ENCODE results near the gene PTPN18. TPM values are rescaled to one million over a fixed set of nuclear protein-coding genes. Genes with fewer than 3 reads are reported as not detected.

Gene PTPN18
- total RNA-seq, 1 experiment from 2014 or later = 15.7 TPM

- ChIA-PET CTCF (interaction anchor here (1.5 to 2.6 kb wide), 2 partner anchors 9 to 14 kb away, joined by 3 to 13 read pairs; no protein-coding TSS in a partner anchor), POLR2A (no interaction called here)
- TF ChIP-seq ATF3 (CRISPR knock-in tag; conservative IDR thresholded peaks at IDR 0.05) (no peak), FOXK1 (CRISPR knock-in tag; IDR thresholded peaks at IDR 0.05) (no peak), RELA (CRISPR knock-in tag; IDR thresholded peaks at IDR 0.05; ENCODE audit: borderline replicate concordance) (no peak), SOX15 (CRISPR knock-in tag; IDR thresholded peaks at IDR 0.05) (no peak), ZNF317 (CRISPR knock-in tag; IDR thresholded peaks at IDR 0.05; ENCODE audit: borderline replicate concordance, low read depth) (no peak), JAZF1 (CRISPR knock-in tag; IDR thresholded peaks at IDR 0.05) (no peak), NFYB (CRISPR knock-in tag; conservative IDR thresholded peaks at IDR 0.05; ENCODE audit: low read depth) (no peak), ZNF219 (CRISPR knock-in tag; IDR thresholded peaks at IDR 0.05; ENCODE audit: borderline replicate concordance) (no peak), SMAD3 (CRISPR knock-in tag; IDR thresholded peaks at IDR 0.05; ENCODE audit: borderline replicate concordance) (no peak), GTF2I (CRISPR knock-in tag; conservative IDR thresholded peaks at IDR 0.05) (no peak), SMAD4 (CRISPR knock-in tag; IDR thresholded peaks at IDR 0.05) (no peak), IRF2 (CRISPR knock-in tag; IDR thresholded peaks at IDR 0.05; ENCODE audit: borderline replicate concordance, low read depth) (no peak), FOXP1 (CRISPR knock-in tag; IDR thresholded peaks at IDR 0.05; ENCODE audit: borderline replicate concordance) (no peak), STAT6 (CRISPR knock-in tag; conservative IDR thresholded peaks at IDR 0.05; ENCODE audit: low read depth) (no peak)
- DNase-seq (ENCODE audit: low spot score) = no peak
- Mint-ChIP-seq H3K36me3 (no peaks in the 10 kb centered on the region), H3K4me3 (no peak overlapping the region), H3K9me3 (peaks cover 5% of the 10 kb centered on the region; the same call in 1 of the 2 replicates), H3K4me1 (peaks cover 22% of the 10 kb centered on the region), H3K27me3 (ENCODE audit: low read depth) (peaks cover 12% of the 10 kb centered on the region), H3K27ac (no peak overlapping the region)
- no peak for ATAC-seq
These were observed 31.2 kb downstream of the PTPN18 start for GRCh38 chr2:130387071-130387400.

- H3K27ac Mint-ChIP-seq = no peak overlapping the region
- no peaks in the 10 kb centered on the region for H3K36me3 Mint-ChIP-seq
- POLR2A ChIA-PET = no interaction called here
- peaks cover 25% of the 10 kb centered on the region for H3K4me1 Mint-ChIP-seq
- peaks cover 15% of the 10 kb centered on the region for H3K27me3 Mint-ChIP-seq (ENCODE audit: low read depth)
- ATAC-seq (peak; percentile 18; the same call in 1 of the 2 replicates), DNase-seq (ENCODE audit: low spot score) (no peak)
- H3K4me3 Mint-ChIP-seq = no peak overlapping the region
- CTCF ChIA-PET = interaction anchor here (1.0 to 1.5 kb wide), 2 partner anchors 9 to 15 kb away, joined by 3 to 6 read pairs; no protein-coding TSS in a partner anchor
- peaks cover 3% of the 10 kb centered on the region; the same call in 1 of the 2 replicates for H3K9me3 Mint-ChIP-seq
- TF ChIP-seq PRRX2 (CRISPR knock-in tag; IDR thresholded peaks at IDR 0.05) (no peak), E2F5 (CRISPR knock-in tag; IDR thresholded peaks at IDR 0.05) (no peak), MAX (CRISPR knock-in tag; IDR thresholded peaks at IDR 0.05) (no peak), IRF1 (CRISPR knock-in tag; IDR thresholded peaks at IDR 0.05) (no peak), JUN (CRISPR knock-in tag; IDR thresholded peaks at IDR 0.05) (no peak), KAT7 (CRISPR knock-in tag; IDR thresholded peaks at IDR 0.05; ENCODE audit: borderline replicate concordance) (no peak), NFATC4 (CRISPR knock-in tag; IDR thresholded peaks at IDR 0.05) (no peak), NFYB (CRISPR knock-in tag; conservative IDR thresholded peaks at IDR 0.05; ENCODE audit: low read depth) (no peak), MLX (CRISPR knock-in tag; IDR thresholded peaks at IDR 0.05) (no peak), ZBTB43 (CRISPR knock-in tag; IDR thresholded peaks at IDR 0.05) (no peak), ZNF317 (CRISPR knock-in tag; IDR thresholded peaks at IDR 0.05; ENCODE audit: borderline replicate concordance, low read depth) (no peak), NR3C1 (CRISPR knock-in tag; conservative IDR thresholded peaks at IDR 0.05; ENCODE audit: low read depth) (no peak), MYBL2 (CRISPR knock-in tag; IDR thresholded peaks at IDR 0.05) (no peak), FOXP4 (CRISPR knock-in tag; IDR thresholded peaks at IDR 0.05) (no peak), SOX15 (CRISPR knock-in tag; IDR thresholded peaks at IDR 0.05) (no peak)
These were observed 31.9 kb downstream of the PTPN18 start for GRCh38 chr2:130387804-130388203.
